Measurements from ENCODE around the gene MFSD2A. TPM values are rescaled to one million over a fixed set of nuclear protein-coding genes. Genes with fewer than 3 reads are reported as not detected.
A peak's percentile ranks its signal among the peaks of the same experiment; 100 is the strongest.
"Not testable (repeated sequence)": the region's sequence is repeated elsewhere in the genome, so short reads cannot be mapped to it uniquely, and the experiment has no call there.

The MFSD2A gene
- total and polyA plus RNA-seq, 5 donors, result 0.31 to 1.1 (median 0.68) TPM

GRCh38 chr1:39955547-39956539 is 898 bp downstream of the MFSD2A start:
- Histone ChIP-seq H3K4me1 (ENCODE audit: control insufficient read depth, insufficient read depth, low read length) (no peaks in the 10 kb centered on the region), H3K27me3 (ENCODE audit: control insufficient read depth, insufficient read depth) (no peaks in the 10 kb centered on the region), H3K9me3 (ENCODE audit: control insufficient read depth, low read length) (no peaks in the 10 kb centered on the region), H3K4me3 (ENCODE audit: low read length) (peak overlapping the region; percentile 55), H3K27ac (ENCODE audit: low read length) (no peak overlapping the region)
- intact Hi-C loops (cut with DNase I), result no loop called here
- ATAC-seq (peak in 1 of 2 donors; percentile 26), DNase-seq (peak in 1 of 3 donors; percentile 57)
- WGBS, result 14% methylated on average over 36 of the region's 36 CpGs

GRCh38 chr1:39957299-39958015 is 2.5 kb downstream of the MFSD2A start:
- no peak overlapping the region for H3K27ac ChIP-seq (ENCODE audit: low read length)
- no peak overlapping the region for H3K4me3 ChIP-seq (ENCODE audit: low read length)
- H3K9me3 ChIP-seq (ENCODE audit: control insufficient read depth, low read length), result no peaks in the 10 kb centered on the region
- 70% methylated on average over 3 of the region's 3 CpGs for WGBS
- no peaks in the 10 kb centered on the region for H3K4me1 ChIP-seq (ENCODE audit: control insufficient read depth, insufficient read depth, low read length)
- intact Hi-C loops (cut with DNase I), result no loop called here
- no peak for ATAC-seq
- DNase-seq, result no peak
- no peaks in the 10 kb centered on the region for H3K27me3 ChIP-seq (ENCODE audit: control insufficient read depth, insufficient read depth)

- Histone ChIP-seq H3K9me3 (ENCODE audit: control insufficient read depth, low read length) (no peaks in the 10 kb centered on the region), H3K4me1 (ENCODE audit: control insufficient read depth, insufficient read depth, low read length) (no peaks in the 10 kb centered on the region), H3K4me3 (ENCODE audit: low read length) (no peak overlapping the region), H3K27ac (ENCODE audit: low read length) (no peak overlapping the region), H3K27me3 (ENCODE audit: control insufficient read depth, insufficient read depth) (no peaks in the 10 kb centered on the region)
- intact Hi-C loops (cut with DNase I), result no loop called here
- ATAC-seq (no peak), DNase-seq (no peak)
- 60% methylated on average over 7 of the region's 7 CpGs for WGBS
These were observed 3.7 kb downstream of the MFSD2A start for GRCh38 chr1:39958403-39959200.

- Histone ChIP-seq H3K27me3 (ENCODE audit: control insufficient read depth, insufficient read depth) (no peaks in the 10 kb centered on the region), H3K4me1 (ENCODE audit: control insufficient read depth, insufficient read depth, low read length) (no peaks in the 10 kb centered on the region), H3K9me3 (ENCODE audit: control insufficient read depth, low read length) (no peaks in the 10 kb centered on the region), H3K4me3 (ENCODE audit: low read length) (no peak overlapping the region), H3K27ac (ENCODE audit: low read length) (no peak overlapping the region)
- intact Hi-C loops (cut with DNase I), result no loop called here
- ATAC-seq, result no peak
- WGBS, result 78% methylated on average over 12 of the region's 12 CpGs
- DNase-seq, result no peak
These were observed 4.8 kb downstream of the MFSD2A start for GRCh38 chr1:39959651-39960333.

GRCh38 chr1:39960431-39960958 is 5.5 kb downstream of the MFSD2A start:
- Histone ChIP-seq H3K27me3 (ENCODE audit: control insufficient read depth, insufficient read depth) (no peaks in the 10 kb centered on the region), H3K9me3 (ENCODE audit: control insufficient read depth, low read length) (no peaks in the 10 kb centered on the region), H3K4me1 (ENCODE audit: control insufficient read depth, insufficient read depth, low read length) (no peaks in the 10 kb centered on the region), H3K27ac (ENCODE audit: low read length) (no peak overlapping the region), H3K4me3 (ENCODE audit: low read length) (no peak overlapping the region)
- intact Hi-C loops (cut with DNase I), result no loop called here
- ATAC-seq (peak in 1 of 2 donors; percentile 15), DNase-seq (peak in 2 of 3 donors; percentile 56 to 68)
- WGBS, result 64% methylated on average over 13 of the region's 13 CpGs

GRCh38 chr1:39962450-39962825 is 7.5 kb downstream of the MFSD2A start:
- H3K4me3 ChIP-seq (ENCODE audit: low read length), result no peak overlapping the region
- ATAC-seq (no peak), DNase-seq (no peak)
- WGBS, result 95% methylated on average over 17 of the region's 17 CpGs
- H3K9me3 ChIP-seq (ENCODE audit: control insufficient read depth, low read length), result no peaks in the 10 kb centered on the region
- H3K27ac ChIP-seq (ENCODE audit: low read length), result no peak overlapping the region
- H3K4me1 ChIP-seq (ENCODE audit: control insufficient read depth, insufficient read depth, low read length), result no peaks in the 10 kb centered on the region
- H3K27me3 ChIP-seq (ENCODE audit: control insufficient read depth, insufficient read depth), result no peaks in the 10 kb centered on the region
- intact Hi-C loops (cut with DNase I), result no loop called here

GRCh38 chr1:39962964-39963363 is 8.0 kb downstream of the MFSD2A start:
- ATAC-seq; H3K9me3 ChIP-seq (ENCODE audit: control insufficient read depth, low read length); intact Hi-C loops (cut with DNase I); DNase-seq; H3K4me3 ChIP-seq (ENCODE audit: low read length); H3K27me3 ChIP-seq (ENCODE audit: control insufficient read depth, insufficient read depth); H3K4me1 ChIP-seq (ENCODE audit: control insufficient read depth, insufficient read depth, low read length); H3K27ac ChIP-seq (ENCODE audit: low read length): not testable (repeated sequence)
- 96% methylated on average over 13 of the region's 13 CpGs for WGBS

- H3K4me1 ChIP-seq (ENCODE audit: control insufficient read depth, insufficient read depth, low read length), result no peaks in the 10 kb centered on the region
- DNase-seq (no peak), ATAC-seq (no peak)
- intact Hi-C loops (cut with DNase I), result no loop called here
- H3K9me3 ChIP-seq (ENCODE audit: control insufficient read depth, low read length), result no peaks in the 10 kb centered on the region
- no peak overlapping the region for H3K27ac ChIP-seq (ENCODE audit: low read length)
- WGBS, result 95% methylated on average over 4 of the region's 4 CpGs
- H3K4me3 ChIP-seq (ENCODE audit: low read length), result no peak overlapping the region
- H3K27me3 ChIP-seq (ENCODE audit: control insufficient read depth, insufficient read depth), result no peaks in the 10 kb centered on the region
These were observed 9.6 kb downstream of the MFSD2A start for GRCh38 chr1:39964552-39964951.

- Histone ChIP-seq H3K9me3 (ENCODE audit: control insufficient read depth, low read length) (no peaks in the 10 kb centered on the region), H3K4me1 (ENCODE audit: control insufficient read depth, insufficient read depth, low read length) (no peaks in the 10 kb centered on the region), H3K27ac (ENCODE audit: low read length) (no peak overlapping the region), H3K27me3 (ENCODE audit: control insufficient read depth, insufficient read depth) (no peaks in the 10 kb centered on the region), H3K4me3 (ENCODE audit: low read length) (no peak overlapping the region)
- WGBS, result 76% methylated on average over 9 of the region's 9 CpGs
- intact Hi-C loops (cut with DNase I), result loop anchor here in 1 of 4 donors (5.0 kb wide), 1 partner anchor 48 kb away; no protein-coding TSS in a partner anchor
- no peak for ATAC-seq
- peak in 2 of 3 donors; percentile 59 to 60 for DNase-seq
These were observed 10.1 kb downstream of the MFSD2A start for GRCh38 chr1:39965044-39965443.

- H3K4me3 ChIP-seq (ENCODE audit: low read length), result no peak overlapping the region
- H3K27me3 ChIP-seq (ENCODE audit: control insufficient read depth, insufficient read depth), result no peaks in the 10 kb centered on the region
- H3K9me3 ChIP-seq (ENCODE audit: control insufficient read depth, low read length), result no peaks in the 10 kb centered on the region
- no peak overlapping the region for H3K27ac ChIP-seq (ENCODE audit: low read length)
- 89% methylated on average over 9 of the region's 9 CpGs for WGBS
- ATAC-seq, result no peak
- H3K4me1 ChIP-seq (ENCODE audit: control insufficient read depth, insufficient read depth, low read length), result no peaks in the 10 kb centered on the region
- no peak for DNase-seq
- intact Hi-C loops (cut with DNase I), result loop anchor here in 1 of 4 donors (5.0 kb wide), 1 partner anchor 52 kb away; no protein-coding TSS in a partner anchor
These were observed 14.1 kb downstream of the MFSD2A start for GRCh38 chr1:39969048-39969447.
